HG03571 (cell line): Measurements from ENCODE around the gene ING5.
"Not testable (repeated sequence)": the region's sequence is repeated elsewhere in the genome, so short reads cannot be mapped to it uniquely, and the experiment has no call there.

Experiments
- ATAC-seq: cut with Tn5 transposase; IDR thresholded peaks from one replicate; pipeline ENCODE4 v1.9.1; 2021; ENCODE audit not compliant: unreplicated experiment

Gene ING5

DNA sequence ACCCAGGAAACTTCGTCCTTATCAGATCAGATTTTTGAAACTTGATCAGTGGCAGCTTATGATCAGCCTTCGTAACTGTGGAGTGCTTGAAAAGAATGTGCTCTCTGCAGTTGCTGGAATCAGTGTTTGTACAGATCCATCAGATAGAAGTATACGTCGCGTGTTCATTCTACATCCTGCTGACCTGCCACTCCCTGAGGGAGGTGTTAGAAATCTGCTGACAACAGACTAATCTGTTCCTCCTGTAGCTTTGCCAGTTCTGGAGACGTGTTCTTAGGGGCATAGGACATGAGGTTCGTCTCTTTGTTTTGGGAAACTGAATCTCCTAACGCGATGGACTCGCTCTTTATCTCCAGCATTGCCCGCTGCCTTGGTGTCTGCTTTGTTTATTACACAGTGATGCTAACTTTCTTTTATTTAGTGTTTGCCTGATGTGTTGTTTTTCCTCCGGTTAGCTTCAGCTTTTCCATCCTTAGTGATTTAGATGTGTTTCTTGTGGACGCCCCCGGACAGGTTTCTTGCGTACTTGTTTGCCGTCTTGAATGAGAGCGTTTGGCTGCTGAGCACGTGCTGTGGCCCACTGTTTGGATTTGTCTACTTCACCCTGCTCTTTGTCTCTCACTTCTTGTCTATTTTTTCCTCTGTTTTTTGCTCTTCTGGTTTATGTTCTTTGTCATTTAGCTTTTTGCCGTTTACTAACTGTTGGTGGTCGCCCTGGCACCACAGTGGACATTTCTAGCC is 57.4 kb downstream of the ING5 start:
- no peak for ATAC-seq

GRCh38 chr2:241759893-241760292 is 58.1 kb downstream of the ING5 start:
- ATAC-seq: not testable (repeated sequence)

DNA sequence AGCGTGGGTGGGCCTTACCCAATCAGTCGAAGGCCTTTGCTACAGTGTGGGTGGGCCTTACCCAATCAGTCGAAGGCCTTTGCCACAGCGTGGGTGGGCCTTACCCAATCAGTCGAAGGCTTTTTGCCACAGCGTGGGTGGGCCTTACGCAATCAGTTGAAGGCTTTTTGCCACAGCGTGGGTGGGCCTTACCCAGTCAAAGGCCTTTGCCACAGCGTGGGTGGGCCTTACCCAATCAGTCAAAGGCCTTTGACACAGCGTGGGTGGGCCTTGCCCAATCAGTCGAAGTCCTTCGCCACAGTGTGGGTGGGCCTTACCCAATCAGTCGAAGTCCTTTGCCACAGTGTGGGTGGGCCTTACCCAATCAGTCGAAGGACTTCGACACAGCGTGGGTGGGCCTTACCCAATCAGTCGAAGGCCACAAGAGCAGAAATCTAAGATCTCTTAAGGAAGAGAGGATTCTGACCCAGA is 58.5 kb downstream of the ING5 start:
- ATAC-seq: no peak

DNA sequence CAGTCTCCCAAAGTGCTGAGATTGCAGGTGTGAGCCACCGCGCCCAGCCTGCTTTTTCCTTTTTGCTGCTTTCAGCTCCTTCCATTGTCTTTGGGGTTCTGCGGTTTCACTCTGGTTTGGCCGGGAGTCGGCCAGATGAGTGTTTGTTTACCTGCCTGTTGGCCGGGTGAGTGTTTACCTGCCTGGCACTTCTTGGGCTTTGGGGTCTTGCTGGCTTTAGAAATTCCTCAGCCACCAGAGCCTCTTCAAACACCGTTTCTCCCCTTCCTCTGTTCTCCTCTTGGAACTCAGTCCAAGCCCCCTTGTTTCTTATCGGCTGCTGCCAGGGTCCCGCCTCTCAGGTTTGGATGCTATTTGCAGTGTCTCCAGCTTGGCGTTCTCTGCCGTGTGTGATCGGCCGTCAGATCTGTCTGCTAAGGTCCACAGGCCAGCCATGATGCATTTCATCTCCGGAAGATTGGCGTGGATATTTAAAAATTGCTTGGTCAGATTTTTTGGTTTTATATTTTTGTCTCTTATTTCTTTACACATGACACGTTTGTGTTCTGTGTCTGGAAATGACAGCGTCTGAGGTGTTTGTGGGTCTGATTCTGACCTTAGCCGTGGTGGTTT is 60.6 kb downstream of the ING5 start:
- no peak for ATAC-seq

DNA sequence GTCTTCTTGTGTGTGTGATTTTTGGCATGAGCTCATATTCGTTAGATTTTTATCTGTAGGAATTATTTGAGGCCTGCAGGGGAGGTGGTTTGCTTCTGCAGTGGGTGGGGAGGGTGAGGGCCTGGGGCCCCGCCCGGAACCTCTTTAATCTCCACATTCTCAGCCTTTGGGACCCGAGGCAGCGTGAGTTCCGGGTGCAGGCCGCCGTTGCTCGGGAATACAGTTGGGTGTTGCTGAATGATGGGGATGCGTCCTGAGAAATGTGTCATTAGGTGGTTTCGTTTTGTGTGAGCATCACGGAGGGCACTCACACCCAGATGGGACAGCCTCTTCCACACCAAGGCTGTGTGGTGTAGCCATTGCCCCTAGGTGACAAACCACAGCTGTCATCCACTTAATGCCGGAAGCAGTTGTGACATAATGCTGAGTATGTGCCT is 61.1 kb downstream of the ING5 start:
- ATAC-seq: no peak

DNA sequence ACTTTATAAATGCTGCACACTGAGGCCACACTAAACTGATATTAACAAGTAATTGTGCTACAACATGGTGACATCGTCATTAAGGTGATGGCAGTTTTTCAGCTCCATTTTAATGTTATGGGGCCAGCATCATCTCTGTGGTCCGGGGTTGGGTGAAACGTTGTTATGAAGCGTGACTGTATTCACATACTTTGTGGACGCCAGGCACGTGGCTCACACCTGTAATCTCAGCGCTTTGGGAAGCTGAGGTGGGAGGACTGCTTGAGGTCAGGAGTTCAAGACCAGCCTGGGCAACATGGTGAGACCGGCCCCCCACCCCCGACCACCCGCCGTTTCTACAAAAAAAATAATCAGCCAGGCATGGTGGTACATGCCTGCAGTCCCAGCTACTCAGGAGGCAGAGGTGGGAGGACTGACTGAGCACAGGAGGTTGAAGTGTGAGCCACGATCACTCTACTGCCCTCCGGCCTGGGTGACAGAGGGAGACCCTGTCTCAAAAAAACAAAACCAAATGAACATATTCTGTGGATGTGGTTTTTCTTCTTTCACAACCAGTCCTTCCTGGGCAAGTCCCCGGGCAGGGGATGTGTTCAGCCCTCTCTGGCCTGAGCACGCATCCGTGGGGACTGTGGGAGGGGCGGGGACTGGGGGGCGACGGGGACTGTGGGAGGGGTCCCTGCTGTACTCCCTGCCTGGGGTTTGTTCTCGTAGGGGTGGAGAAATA is 61.9 kb downstream of the ING5 start:
- no peak for ATAC-seq

GRCh38 chr2:241764275-241765241 is 62.7 kb downstream of the ING5 start:
- no peak for ATAC-seq

DNA sequence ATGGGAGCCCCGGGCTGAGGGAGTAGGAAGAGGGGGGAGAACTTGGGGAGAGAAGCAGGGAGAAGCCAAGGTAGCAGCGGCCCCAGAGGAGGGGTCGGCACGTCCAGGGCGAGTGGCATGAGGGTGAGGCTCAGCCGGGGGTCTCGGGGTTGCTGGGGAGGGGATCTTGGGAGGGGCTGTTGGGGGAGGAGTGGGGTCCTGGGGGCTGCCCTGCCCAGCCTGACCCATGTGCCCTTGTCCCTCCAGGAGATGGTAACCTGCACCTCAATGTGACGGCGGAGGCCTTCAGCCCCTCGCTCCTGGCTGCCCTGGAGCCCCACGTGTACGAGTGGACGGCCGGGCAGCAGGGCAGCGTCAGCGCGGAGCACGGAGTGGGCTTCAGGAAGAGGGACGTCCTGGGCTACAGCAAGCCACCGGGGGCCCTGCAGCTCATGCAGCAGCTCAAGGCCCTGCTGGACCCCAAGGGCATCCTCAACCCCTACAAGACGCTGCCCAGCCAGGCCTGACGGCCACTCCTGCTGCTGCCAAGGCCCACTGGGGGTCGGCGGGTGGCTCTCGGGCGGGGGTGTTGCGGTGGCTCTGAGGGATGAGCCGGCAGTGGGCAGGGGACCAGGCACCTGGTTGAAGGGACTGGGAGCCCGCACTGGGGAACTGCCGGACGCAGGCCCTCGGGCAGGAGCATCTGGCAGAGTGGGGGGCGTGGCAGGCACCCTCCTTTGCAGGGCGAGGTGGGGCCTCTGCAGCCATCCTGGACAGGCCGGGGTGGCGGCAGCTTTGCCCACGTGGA is 65.8 kb downstream of the ING5 start:
- ATAC-seq: no peak

- ATAC-seq: no peak
Observed at GRCh38 chr2:241768251-241768711, 66.4 kb downstream of the ING5 start.

GRCh38 chr2:241768850-241769249 is 67.0 kb downstream of the ING5 start:
- ATAC-seq: no peak

- no peak for ATAC-seq
Observed at GRCh38 chr2:241769819-241770184, 68.0 kb downstream of the ING5 start.

DNA sequence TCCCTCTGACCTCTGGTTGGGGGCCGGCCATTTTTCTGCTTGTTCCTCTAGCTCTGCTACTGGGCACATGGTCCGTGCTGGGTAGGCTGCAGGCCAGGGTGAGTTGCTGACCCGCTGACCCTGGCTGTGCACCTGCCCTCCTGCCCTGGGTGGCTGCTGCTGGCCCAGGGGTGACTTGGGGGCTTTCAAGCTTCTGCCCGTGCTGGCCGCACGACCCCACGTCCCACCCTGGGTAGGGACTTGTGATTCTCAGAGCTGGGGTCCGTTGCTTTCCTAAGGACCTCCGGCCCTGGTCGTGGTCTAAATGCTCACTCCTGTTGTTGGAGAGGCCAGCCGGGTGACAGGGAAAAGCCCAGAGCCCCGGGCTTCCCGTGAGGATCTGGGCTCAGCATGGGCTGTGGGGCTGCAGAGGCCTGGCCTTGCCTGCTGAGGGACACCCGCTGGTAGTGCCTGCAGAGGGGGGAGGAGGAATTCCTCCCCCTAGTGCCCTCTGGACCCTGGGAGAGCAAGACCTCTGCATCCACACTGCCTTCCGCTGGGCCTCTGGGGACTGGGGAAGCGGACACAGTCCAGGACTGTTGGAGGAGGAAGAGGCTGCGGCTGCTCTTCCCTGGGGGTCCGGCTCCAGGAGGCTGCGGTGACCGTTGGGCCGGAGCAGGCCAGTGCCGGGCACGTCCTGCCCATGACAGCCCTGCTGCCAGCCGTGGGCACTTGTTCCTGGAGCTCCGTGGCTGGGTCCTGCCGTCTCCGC is 68.5 kb downstream of the ING5 start:
- ATAC-seq: no peak

- no peak for ATAC-seq
Observed at GRCh38 chr2:241770936-241771285, 69.1 kb downstream of the ING5 start.

DNA sequence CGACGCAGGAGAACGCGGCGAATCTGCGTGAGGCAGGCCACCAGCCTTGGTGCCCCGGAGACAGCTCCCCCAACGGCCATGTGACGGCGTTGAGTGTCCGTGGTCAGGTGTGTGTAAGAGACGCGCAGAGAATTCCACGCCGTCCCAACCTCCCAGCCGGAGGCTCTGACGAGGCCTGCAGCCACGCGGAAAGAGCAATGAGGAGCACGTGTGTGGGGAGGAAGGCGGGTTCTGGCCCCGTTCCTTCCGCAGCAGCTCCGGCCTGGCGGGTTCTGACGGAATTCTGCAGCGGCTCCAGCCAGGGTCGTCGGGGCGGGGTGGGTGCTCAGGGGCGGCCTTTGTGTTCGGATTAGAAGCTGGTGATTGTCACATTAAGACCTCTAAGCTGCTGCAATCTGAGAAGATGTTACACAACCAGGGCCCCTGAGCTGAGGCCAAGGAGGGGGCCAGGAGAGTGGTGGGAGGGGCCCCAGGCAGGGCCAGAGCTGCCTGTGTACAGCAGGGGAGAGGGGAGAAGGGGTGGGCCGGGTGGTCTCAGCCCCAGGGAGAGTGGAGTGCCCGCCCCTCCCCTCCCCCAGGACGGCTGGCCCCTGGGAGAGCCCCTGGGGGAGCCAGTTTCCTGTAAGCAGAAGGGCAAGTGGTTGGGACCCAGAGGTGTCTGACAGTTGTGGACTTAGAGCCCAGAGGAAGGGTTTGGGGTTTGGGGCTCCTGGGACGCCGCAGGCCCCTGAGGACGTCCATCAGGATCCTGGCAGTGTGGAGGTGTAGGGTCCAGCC is 69.6 kb downstream of the ING5 start:
- no peak for ATAC-seq

- ATAC-seq: no peak
Observed at GRCh38 chr2:241772063-241772499, 70.2 kb downstream of the ING5 start.

DNA sequence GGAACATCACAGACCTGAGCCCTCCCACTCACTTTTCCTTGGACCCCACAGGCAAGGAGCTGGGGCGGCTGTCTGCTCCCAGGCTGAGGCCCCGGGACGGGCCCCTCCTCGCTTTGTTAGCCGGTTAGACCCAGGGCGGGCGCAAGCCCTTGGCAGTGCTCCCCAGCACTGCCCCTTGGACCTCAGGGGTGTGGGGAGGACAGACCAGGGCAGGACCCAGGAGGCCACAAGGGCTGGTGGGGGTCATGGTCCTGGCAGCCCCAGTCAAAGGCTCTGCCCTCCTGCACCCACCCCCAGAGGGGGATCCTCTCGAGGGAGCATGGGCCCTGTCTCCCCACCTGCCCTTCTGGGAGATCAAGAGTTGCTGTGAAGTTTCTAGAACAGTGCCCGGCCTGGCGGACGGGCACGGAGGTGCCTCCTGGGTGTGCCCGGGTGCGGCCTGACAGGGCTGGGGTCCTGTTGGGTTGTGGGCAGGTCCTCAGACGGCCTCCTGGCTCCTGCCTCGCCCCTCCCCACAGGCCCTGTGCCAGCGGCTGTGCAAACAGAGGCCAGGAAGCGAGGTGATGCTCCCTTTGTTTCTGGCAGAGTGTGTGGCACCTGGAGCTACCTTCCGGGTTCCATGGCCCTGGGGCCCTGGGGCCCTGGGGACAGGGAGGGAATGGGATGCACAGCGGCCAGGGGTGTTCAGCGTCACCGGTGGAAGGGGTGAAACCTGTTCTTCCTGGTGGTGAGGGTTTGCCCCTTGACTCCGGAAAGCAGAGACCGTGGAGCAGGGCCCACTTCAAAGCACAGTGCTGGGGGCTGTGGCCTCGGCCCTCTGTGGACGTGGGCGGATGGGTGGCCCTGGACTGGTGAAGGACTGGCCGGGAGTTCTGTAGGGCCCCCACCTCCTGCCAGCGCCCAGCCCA is 71.9 kb downstream of the ING5 start:
- no peak for ATAC-seq

GRCh38 chr2:241774419-241775222 is 72.8 kb downstream of the ING5 start:
- no peak for ATAC-seq
